NCI-H2107 treated with DMSO at 0.1 percent for 48 hours (cell line): ENCODE data around the gene RASGEF1C.

Experiments used
- DNase-seq: peaks from one replicate; lab custom pipeline; 2025; ENCODE audit not compliant: unreplicated experiment; lab: John Stamatoyannopoulos, UW

Gene RASGEF1C

GRCh38 chr5:180160789-180161188 lies 48.2 kb downstream of the RASGEF1C start:
- DNase-seq: no peak

DNA sequence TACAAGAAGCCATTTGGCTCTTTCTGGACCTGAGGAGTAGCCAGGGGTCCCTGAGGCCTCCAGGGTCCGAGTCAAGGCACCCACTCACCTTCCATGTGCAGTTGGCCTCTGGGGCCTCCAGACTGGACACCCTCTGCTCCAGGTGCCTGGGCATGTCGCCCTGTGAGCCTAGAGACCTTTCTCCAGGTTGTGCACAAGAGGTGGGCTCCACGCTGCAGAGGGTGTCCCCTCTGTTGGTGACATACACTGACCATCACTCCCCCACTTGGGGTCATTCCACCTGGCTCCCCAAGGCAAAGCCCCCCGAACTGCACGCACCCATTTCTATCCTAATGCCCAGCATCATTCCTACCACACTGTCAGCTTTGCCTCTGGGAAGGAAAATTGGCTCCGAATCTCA lies 48.8 kb downstream of the RASGEF1C start:
- no peak for DNase-seq

- no peak for DNase-seq
Observed at GRCh38 chr5:180159756-180160155, 49.3 kb downstream of the RASGEF1C start.

DNA sequence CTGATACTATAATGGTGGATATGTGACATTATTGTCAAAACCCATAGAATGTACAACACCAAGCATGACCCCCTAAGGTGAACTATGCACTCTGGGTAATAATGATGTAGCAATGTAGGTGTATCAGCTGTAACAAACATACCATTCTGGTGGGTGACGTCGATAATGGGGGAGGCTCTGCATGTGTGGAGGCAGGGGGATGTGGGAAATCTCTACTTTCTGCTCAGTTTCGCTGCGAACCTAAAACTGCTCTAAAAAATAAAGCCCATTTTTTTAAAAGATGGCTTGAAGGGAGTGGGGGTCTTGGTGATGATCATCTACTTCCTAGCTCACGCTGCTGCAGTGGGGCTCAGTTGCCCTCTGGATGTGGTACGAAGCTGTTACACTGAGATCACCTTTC lies 51.1 kb downstream of the RASGEF1C start:
- no peak for DNase-seq

- DNase-seq: no peak
Observed at GRCh38 chr5:180156141-180156540, 52.9 kb downstream of the RASGEF1C start.

DNA sequence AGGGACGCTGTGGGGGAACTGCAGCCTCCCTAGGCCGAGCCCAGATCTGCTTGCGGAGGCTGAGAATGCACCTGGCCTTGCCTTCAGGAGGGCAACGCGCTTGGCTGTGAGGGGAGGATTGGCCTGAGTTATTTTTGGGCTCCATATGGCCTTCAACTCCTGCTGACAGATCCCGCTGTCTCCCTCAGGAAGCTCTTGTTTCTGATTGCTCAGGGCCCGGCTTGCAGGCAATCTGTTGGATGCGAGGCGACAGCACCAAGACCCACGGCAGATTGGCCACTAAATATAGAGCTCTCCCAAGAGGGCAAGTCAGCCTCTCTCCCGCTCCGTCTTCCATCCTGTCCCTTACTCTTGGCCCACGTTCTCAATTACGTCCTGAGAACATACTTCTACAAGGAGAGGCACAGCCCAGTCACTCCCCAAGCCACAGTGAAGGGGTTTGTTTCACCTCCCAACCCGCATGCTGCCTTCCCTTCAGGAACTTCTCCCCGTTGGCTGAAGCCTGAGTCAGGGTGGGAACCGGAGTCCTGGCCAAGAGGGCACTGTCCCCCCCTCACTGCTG lies 53.6 kb downstream of the RASGEF1C start:
- DNase-seq: no peak

DNA sequence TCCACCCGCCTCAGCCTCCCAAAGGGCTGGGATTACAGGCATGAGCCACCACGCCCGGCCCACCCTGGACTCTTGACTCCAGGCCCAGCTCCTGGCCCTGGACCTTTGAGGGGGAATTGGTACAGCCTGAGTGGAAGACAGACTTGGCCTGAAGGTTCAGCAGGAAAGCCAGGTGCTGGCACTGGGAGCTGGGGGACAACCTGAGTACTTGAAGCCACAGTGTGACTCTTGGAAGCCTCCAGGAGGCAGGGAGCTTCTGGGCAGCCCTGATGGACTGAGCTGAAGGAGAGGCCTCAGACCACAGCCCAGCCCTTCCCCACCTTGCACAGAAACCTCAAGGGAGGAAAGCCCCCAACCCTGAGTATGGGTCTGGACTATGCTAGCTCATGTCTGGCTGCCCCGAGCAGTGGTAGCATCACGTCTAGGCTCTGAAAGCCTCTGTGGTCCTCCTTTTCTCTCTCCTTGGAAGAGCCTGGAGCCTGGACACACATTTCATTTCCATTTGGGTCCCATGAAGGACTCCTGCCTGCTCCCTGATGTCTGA lies 54.1 kb downstream of the RASGEF1C start:
- no peak for DNase-seq

DNA sequence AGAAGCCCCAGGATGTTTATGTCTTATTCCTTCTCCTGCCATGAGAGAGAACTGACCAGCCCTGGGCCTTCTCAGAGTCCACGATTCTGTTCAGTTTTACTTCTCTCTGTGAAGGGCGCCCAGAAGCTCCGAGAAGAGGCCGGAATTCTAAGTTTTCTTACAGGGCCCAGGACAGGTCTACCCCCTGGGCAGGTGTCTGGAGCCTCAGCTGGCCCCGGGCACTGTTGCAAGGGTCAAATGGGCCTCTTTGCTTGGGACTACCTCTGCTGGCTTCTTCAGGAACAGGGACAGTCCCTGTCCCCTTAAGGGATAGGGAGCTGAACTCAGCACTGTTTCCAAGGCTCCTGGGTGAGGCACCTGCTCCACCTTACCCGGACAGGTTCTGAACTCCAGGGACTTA lies 55.0 kb downstream of the RASGEF1C start:
- DNase-seq: no peak

- no peak for DNase-seq
Observed at GRCh38 chr5:180153099-180153498, 55.9 kb downstream of the RASGEF1C start.

GRCh38 chr5:180143656-180144364 lies 65.2 kb downstream of the RASGEF1C start:
- no peak for DNase-seq

DNA sequence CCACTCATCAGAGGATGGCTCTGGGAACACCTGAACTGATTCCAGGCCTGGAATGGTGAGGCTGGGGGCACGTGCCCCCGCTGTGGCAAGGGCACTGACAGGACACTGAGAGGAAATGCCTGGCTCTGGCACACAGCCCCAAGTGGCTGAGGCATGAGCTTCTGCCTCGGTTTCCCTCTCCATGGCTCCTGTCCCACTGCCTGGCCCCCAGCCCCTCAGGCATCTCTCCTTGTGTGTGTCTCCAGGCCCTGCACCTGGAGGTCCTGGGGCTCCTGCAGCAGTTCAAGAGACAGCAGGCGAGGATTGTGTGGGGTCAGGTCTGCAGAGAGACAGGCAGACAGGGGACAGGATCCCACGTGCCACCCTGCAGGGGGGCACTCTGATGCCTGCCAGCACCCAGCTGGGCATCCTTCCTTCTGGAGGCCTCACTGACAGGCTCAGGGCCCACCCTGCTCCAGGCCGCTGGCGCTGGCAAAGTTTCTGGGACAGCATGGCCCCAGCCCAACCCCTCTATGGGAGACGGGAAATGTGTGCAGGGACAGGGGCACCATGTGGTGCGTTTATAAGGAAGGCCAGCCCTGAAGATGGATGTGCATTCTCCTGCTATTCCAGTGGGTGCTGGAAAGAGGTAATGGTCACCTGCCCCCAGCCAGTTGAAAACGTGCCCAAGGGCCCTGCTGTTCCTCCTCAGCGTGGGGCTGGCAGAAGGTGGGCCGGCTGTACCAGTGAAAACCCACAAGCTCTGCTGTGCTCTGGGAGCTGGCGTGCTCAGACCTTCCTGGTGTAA lies 66.0 kb downstream of the RASGEF1C start:
- DNase-seq: no peak

- DNase-seq: no peak
Observed at GRCh38 chr5:180142021-180142765, 66.8 kb downstream of the RASGEF1C start.

GRCh38 chr5:180141068-180141660 lies 67.8 kb downstream of the RASGEF1C start:
- no peak for DNase-seq

DNA sequence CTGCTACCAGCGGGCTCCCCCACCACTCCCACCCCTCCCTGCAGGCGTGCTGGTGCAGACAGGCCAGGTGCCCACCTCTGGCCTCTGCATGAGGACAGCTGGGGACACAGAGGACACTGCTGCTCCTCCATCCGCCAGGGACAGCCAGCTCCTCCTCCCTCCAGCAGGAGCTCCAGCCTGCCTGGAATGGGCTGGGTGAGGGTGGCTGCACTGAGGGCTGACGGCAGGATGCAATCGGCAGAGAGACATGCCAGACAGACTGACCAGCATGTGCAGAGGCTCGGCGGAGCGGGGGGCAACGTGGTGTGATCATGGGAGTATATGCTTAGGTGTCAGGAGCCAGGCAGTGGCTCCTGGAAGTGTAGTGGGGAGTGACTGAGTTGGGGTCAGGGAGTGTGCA lies 68.4 kb downstream of the RASGEF1C start:
- DNase-seq: no peak

GRCh38 chr5:180140079-180140554 lies 68.9 kb downstream of the RASGEF1C start:
- DNase-seq: no peak

DNA sequence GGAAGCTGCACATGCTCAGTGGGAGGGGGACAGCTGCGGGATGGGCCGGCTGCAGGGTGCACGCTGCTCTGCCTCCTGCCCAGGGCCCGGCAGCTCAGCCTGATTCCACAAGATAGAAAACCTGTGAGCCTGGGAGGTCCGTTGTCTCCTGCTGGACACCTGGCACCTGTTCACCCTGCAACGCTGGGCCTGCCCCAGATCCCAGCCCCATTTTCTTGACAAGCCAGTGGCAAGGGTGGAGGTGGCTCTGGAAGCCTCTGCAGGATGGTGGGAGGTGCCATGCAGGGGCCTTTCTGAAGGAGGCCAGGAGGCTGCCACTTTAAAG lies 69.3 kb downstream of the RASGEF1C start:
- DNase-seq: no peak

- no peak for DNase-seq
Observed at GRCh38 chr5:180138976-180139730, 69.9 kb downstream of the RASGEF1C start.

- no peak for DNase-seq
Observed at GRCh38 chr5:180138214-180138975, 70.6 kb downstream of the RASGEF1C start.
